ENCODE results near the gene B4GAT1.

- TF ChIP-seq, protein P1, sequence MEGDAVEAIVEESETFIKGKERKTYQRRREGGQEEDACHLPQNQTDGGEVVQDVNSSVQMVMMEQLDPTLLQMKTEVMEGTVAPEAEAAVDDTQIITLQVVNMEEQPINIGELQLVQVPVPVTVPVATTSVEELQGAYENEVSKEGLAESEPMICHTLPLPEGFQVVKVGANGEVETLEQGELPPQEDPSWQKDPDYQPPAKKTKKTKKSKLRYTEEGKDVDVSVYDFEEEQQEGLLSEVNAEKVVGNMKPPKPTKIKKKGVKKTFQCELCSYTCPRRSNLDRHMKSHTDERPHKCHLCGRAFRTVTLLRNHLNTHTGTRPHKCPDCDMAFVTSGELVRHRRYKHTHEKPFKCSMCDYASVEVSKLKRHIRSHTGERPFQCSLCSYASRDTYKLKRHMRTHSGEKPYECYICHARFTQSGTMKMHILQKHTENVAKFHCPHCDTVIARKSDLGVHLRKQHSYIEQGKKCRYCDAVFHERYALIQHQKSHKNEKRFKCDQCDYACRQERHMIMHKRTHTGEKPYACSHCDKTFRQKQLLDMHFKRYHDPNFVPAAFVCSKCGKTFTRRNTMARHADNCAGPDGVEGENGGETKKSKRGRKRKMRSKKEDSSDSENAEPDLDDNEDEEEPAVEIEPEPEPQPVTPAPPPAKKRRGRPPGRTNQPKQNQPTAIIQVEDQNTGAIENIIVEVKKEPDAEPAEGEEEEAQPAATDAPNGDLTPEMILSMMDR (IDR thresholded peaks at IDR 0.05), result no peak
- no peak for TF ChIP-seq POLR2A (IDR thresholded peaks at IDR 0.05)
These were observed 1.6 kb upstream of the B4GAT1 start for GRCh38 chr11:66349084-66349386.

All from testis (tissue), 2 donors.